ENCODE results near the gene FNDC7.
"Not testable (repeated sequence)": the region's sequence is repeated elsewhere in the genome, so short reads cannot be mapped to it uniquely, and the experiment has no call there.

The FNDC7 gene

GRCh38 chr1:108745980-108746381 is 33.3 kb downstream of the FNDC7 start:
- no peak for DNase-seq

DNA sequence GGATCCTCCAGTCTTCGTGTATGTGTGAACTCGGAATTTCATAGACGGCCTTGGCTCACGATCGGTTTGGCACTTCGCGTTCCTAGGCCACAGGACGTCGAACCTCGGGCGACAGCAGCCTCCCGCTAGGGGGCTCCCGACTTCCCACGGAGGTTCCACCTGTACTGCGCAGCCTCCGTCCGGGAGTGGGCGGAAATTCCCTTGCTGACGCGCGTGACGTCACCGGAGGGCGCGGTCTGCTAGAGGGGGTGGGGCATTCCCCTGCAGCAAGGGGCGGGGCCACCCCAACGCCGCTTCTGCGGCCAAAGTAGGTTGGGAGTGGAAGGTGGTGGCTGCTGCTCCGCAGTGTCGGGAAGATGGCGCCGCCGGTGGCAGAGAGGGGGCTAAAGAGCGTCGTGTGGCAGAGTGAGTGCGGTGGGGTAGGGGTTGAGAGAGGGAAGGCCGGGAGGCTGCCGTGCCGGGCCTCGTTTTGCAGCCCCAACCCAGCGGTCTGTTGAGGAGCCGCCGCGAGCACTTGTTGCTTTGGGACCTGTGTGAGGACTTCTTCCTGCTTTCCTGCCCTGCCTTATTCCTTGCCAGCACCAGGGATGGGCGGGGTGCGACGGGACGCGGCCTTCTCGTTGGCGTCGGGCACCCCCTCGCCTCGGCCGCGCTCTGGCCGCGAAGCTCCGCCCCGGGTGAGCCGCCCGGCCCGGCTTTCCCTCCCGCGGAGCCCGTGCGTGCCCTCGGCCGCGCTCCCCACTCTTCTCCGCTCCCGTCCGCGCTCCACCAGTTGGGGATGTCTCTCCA is 33.9 kb downstream of the FNDC7 start, which contains the start of gene STXBP3:
TSS of gene STXBP3 (plus strand) at position 293 of the 789 bp plus-strand sequence. CDS start at position 357, 64 bp downstream.
- DNase-seq, result peak; percentile 98

DNA sequence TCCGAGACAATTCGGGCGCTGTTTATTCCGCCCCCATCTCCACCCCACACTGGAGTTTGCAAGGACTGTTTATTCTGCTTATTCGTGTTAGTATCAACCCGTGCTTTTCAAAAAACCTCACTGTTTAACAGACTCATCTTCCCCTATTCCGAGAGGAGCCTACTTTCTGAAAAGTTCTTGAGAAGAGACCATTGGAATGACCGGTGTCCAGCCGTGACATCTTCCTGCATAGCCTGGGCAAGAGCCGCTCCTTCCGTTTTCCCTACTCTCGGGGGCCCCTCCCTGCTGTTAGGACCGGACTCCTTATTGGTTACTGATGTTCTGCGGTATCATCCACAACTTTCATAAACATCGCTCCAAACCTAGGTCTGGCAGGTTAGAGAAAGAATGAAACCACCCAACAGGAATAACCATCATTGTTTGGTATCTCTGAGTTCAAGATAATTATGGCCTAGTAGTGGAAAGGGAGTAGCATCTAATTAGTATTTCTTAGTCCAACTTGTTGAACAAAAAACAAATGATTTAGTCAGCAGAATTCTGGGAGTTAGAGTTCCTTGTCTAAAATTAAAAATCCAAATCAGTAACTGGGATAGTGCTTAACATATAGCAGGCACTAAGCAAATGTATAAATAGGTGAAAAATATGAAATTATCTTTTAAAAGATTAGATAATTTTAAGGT is 34.6 kb downstream of the FNDC7 start:
- DNase-seq, result peak; percentile 52

- DNase-seq, result no peak
Measured at GRCh38 chr1:108747898-108748297, 35.2 kb downstream of the FNDC7 start.

- DNase-seq, result no peak
Measured at GRCh38 chr1:108749081-108749480, 36.4 kb downstream of the FNDC7 start.

- DNase-seq, result no peak
Measured at GRCh38 chr1:108750476-108751181, 37.9 kb downstream of the FNDC7 start.

- DNase-seq, result no peak
Measured at GRCh38 chr1:108753363-108753762, 40.7 kb downstream of the FNDC7 start.

DNA sequence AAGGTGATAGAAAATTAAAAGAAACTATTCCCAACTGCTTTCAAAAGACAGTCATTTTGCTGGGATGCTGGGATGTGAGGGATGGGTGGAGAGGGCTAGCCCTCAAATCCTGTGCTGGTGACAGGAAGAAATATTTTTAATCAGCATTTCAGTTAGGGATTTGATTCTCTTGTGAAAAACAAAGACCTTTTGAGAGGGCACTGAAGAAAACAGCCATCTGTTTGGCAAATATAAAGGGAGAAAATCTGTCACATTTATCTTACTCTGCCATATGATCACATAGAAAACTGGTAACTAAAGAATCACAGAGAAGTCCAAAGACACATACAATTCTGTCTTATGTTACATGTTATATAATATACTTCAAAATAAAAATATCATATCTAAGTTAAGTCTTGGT is 46.1 kb downstream of the FNDC7 start:
- no peak for DNase-seq

DNA sequence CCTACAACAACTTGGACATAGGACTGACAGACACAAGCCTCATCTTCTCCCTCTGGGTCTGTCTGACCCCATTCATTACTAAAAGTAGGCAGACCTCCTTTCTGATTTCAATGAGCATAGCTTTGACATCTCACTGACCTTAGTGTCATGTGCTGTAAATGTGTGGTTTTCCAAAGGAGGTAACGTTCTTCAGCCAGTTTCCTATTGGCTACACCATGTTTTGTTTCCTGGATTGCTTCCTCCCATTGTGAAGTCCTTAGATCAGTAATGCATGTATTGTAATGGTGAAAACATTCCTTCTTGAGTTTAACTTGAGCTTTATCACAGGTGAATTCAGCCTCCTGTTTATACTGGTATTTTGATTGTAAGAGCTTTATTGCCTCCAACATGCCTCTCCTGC is 54.4 kb downstream of the FNDC7 start:
- no peak for DNase-seq

DNA sequence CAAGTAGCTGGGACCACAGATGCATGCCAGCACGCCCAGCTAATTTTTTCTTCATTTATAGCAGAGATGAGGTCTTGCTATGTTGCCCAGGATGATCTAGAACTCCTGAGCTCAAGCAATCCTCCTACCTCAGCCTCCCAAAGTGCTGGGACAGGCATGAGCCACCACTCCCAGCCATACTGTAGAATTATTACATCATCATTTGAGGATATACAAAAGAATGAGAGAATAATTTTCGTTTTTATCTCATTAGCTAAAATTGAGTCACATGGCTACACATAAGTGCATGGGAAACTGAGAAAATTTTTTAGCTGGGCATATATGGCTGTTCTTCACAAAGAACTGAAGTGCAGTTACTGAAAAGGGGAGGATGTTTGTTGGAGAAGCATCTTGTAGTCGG is 55.0 kb downstream of the FNDC7 start:
- DNase-seq, result no peak

DNA sequence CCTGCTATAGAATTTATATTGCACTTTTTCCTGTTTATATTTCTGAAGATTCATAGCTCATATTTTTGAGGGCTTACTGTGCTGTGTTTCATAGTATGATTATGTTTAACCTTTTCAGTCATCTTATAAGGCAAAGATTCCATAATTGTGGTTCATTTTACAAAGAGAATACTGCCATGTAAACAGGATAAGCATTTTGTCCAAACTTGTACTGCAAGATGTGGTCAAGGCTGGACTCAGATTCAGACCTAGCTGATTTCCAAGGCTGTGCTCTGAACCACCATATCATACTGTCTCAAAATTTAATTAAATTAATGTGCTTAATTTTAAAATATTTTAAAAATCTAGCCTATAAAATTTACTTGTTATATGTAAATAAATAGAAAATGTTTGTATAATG is 65.1 kb downstream of the FNDC7 start:
- DNase-seq, result no peak

DNA sequence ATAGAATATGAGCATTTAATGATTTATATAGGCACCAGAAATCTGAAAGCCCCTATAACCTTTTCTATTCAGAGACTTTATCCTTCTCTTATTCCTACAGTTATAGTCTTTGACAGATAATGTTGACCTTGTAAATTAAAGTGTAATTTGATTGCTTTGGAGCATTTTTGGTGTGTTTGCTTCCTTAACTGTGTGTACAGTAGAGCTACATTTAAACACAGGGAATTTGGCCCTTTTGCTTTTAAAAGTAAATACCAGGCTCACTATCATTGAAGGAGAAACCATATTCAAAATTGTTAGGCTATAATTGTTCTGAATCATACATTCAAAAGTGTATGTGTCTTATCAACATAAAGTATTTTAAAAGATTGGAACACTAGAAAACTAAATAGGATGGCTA is 66.7 kb downstream of the FNDC7 start:
- no peak for DNase-seq

DNA sequence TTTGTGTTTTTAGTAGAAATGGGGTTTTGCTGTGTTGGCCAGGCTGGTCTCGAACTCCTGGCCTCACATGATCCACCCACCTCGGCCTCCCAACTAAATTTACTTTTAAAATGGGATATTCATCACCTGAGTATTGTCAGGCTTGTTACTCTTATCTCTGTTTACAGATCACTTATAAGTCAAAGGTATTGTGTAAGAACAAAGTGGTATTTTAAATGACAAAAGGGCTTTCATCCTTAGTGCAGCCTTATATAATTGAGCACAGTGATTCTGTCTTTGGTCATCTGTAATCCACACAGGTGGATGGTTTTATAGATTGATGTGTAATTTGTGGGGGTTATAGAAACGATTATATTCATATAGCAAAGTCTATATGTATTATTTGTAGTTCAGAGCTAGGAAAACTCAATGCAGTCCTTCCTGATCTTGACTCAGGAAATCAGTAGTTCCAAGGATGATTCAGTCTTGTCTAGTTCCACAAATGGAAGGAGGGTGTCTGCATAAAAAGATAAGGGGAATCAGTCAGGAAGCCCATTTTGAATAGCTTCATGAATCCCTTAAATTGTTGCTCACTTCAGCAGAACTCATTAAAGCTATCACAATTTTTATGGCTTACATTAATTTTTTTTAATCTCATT is 68.3 kb downstream of the FNDC7 start:
- DNase-seq, result no peak

DNA sequence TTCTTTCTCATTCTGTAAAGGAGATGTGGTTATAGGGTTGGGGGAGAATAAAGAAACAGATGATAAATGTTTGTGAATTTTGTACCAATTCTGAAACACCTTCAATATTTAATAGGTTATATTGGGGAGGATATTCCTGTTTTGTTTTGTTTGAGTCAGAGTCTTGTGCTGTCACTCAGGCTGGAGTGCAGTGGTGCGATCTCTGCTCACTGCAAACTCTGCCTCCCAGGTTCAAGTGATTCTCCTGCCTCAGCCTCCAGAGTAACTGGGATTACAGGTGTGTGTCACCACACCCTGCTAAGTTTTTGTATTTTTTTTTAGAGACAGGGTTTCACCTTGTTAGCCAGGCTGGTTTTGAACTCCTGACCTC is 68.9 kb downstream of the FNDC7 start:
- not testable (repeated sequence) for DNase-seq

DNA sequence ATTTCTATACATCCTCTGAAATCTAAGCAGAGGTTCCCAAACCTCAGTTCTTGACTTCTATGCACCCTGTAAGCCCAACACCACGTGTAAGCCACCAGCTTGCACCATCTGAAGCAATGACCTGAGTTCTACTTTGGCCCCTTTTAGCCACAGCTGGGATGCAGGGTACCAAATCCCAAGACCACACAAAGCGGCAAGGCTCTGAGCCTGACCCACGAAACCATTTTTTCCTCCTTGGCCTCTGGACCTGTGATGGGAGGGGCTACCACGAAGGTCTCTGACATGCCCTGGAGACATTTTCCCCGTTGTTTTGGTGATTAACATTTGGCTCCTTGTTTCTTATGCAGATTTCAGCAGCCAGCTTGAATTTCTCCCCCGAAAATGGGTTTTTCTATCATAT is 72.6 kb downstream of the FNDC7 start:
- DNase-seq, result no peak

- DNase-seq, result no peak
Measured at GRCh38 chr1:108785880-108786279, 73.2 kb downstream of the FNDC7 start.

GRCh38 chr1:108791790-108792189 is 79.1 kb downstream of the FNDC7 start:
- no peak for DNase-seq
